HG02852 (cell line): ENCODE results near the gene HACD1.
"Not testable (repeated sequence)": the region's sequence is repeated elsewhere in the genome, so short reads cannot be mapped to it uniquely, and the experiment has no call there.

Experiments
- ATAC-seq: cut with Tn5 transposase; IDR thresholded peaks from one replicate; pipeline ENCODE4 v1.9.1; 2021; ENCODE audit warnings: mild to moderate bottlenecking, moderate library complexity; ENCODE audit not compliant: unreplicated experiment

HACD1 gene

GRCh38 chr10:17643755-17644484 is 26.7 kb upstream of the HACD1 start, which contains the start of gene STAM:
STAM (plus strand) TSS chr10:17644151; CDS start chr10:17644340, 189 bp downstream.
- peak; percentile 92 for ATAC-seq

GRCh38 chr10:17643339-17643754 is 26.2 kb upstream of the HACD1 start:
- peak; percentile 22 for ATAC-seq

DNA sequence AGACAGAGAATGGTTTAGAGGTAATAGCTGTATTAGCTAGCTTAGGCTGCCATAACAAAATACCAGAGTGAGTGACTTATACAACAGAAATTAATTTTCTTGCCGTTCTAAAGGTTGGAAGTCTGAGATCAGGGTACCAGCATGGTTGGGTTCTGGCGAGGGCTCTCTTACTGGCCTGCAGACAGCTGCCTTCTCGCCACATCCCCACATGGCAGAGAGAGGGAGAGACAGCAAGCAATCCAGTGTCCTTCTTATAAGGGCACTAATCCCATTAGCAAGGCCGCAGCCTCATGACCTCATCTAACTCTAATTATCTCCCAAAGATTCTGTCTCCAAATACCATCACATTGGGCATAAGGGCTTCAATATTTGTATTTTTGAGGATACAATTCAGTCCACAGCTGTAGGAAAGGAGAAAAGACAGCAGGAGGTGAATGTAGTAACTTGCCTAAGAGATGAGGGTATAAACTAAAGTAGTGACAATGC is 23.2 kb upstream of the HACD1 start:
- no peak for ATAC-seq

GRCh38 chr10:17637869-17638268 is 20.7 kb upstream of the HACD1 start:
- ATAC-seq: no peak

GRCh38 chr10:17633353-17633752 is 16.2 kb upstream of the HACD1 start:
- no peak for ATAC-seq

GRCh38 chr10:17632590-17632989 is 15.4 kb upstream of the HACD1 start:
- ATAC-seq: not testable (repeated sequence)

DNA sequence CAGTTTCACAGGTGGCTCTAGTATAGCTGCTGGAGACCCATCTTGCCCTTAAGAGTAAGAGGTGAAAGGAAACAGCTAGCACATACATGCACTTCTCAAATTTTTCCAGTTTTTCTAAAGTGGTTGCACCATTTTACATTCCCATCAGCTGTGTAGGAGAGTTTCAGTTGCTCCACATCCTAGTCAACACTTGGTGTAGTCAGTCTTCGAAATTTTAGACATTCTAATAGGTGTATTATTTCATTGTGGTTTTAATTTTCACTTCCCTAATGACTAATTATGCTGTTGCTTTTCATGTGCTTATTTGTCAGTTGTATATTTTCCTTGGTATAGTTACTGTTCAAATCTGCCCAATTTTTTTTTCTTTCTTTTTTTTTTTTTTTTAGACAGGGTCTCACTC is 9.5 kb upstream of the HACD1 start:
- no peak for ATAC-seq

- no peak for ATAC-seq
Measured at GRCh38 chr10:17624996-17625395, 7.8 kb upstream of the HACD1 start.

GRCh38 chr10:17622061-17622460 is 4.9 kb upstream of the HACD1 start:
- no peak for ATAC-seq

DNA sequence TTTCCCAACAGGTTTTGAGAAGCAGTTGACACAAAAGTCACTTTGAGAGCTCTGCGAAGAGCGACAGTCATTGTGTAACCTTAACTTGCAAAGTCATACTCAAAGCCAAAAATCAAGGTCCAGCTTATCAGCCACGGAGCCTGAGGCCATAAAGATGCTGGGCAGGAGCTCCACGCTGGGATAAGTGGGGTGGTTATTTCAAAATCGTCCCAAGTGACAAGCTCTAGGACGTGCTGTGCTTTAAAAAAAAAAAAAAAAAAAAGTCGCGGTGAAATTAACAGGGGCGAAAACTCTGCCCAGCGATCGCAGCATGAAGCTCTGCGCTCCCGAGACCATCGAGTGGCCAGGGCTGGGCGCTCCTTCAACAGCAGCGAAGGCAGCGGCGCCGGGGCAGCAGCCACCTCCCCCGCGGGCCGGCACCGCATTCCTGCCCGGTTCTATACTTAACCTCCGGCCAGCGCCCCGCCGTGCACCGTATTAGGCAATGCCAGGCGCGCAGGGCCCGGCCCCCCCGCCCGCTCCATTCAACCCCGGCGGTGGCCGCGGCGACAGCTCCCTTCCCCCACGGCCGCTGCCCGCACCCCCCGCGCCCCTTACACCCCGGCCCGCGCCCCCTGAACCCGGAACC is 657 bp downstream of the HACD1 start:
- peak; percentile 34 for ATAC-seq

DNA sequence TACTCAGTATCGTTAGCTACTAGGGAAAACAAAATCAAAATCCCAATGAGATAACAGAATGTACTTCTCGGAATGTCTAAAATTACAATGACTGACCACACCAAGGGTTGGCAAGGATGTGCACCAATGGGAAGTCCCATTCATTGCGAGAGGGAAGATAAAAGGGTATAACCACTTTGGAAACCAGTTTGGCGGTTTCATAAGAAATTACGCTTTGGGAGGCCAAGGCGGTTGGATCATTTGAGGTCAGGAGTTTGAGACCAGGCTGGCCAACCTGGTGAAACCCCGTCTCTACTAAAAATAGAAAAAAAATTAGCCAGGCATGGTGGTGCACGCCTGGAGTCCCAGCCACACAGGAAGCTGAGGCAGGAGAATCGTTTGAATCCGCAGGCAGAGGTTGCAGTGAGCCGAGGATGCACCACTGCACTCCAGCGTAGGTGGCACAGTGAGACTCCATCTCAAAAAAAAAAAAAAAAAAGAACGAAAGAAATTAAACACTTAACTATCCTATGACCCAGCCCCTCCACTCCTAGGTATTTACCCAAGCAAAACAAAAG is 7.6 kb downstream of the HACD1 start:
- ATAC-seq: no peak

- peak; percentile 83 for ATAC-seq
Measured at GRCh38 chr10:17607603-17608332, 9.4 kb downstream of the HACD1 start.

DNA sequence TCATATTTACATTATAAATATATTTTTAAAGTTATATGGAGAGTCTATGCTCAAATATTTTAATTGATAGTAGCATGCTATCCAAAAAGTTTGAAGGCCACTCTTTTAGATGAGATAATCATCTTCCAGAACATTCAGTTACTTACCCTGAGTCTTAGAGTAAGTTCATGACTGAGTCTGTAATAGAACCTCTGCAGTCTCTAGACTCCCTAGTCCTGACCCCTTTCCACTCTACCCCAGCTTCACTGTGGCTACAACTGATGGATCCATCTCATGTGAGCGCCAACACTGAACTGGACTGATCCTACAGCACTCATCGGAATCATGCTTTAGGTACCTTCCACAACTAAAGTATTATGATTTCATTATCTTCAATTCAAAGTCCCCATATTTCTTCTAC is 10.1 kb downstream of the HACD1 start:
- no peak for ATAC-seq

DNA sequence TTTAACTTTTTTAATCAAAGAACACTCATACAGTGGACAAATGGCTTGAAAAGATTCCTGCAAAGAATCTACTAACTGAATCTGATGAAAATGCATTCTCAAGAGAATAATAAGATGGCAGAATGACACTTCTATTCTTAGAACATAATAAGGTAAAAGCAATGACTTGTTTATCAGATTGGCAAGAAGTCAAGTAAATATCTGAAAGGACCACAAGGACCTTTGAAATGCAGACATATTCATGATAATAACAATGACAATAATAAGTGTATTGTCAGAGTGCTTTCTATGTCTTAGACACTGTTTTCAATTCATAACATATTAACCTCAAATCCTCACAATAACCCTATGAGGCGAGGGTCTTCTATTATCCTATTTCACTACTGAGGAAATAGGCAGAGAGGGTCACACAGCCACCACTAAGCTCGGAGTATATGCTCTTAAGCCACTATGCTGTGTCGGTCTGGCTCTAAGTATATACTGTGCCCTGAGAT is 10.6 kb downstream of the HACD1 start:
- no peak for ATAC-seq

DNA sequence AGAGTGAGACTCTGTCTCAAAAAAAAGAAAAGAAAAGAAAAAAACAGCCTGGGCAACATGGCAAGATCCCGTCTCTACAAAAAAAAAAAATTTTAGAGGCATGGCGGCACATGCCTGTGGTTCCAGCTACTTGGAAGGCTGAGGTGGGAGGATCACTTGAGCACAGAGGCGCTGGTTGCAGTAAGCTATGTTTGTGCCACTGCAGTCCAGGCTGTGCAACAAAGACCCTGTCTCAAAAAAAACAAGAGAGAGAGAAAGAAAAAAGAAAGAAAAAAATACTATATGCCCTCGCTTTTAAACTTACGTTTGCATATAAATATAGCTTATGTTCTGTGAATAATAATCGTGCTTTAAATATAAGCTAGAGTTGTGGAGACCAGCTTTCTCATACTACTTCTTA is 11.2 kb downstream of the HACD1 start:
- ATAC-seq: no peak

DNA sequence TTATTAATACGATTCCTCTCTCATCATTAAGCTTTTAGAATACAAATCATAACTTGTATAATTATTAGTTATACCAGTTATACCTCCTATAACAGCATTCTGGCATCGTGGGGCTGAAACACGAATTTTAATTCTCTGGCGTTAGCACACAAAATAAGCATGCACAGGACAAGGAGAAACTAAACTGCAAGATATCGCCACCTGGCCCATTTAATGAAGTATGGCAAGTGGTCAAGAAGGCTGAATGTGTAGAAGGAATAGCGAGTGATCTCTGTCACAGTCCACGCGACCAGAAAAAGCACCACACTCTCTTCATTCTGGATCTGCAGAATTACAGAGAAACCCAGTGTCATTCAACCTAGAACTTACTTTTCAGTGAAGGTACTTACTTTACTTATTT is 18.1 kb downstream of the HACD1 start:
- no peak for ATAC-seq

DNA sequence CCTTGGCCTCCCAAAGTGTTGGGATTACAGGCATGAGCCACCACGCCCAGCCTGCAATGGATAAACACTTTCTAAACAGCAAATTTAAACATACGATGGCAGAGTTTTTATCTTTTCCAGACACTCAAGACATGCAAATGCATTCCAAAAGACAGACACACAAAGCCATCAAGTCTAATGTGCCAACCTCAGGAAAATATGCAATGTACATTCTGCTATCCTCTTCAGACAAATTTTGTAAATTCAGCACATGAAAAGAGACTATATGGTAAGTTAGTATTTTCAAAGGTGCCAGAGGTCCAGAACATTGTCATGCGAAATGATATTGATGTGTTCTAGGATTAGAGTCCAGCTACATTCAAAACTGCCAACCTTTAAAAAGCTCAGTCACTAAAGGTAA is 19.8 kb downstream of the HACD1 start:
- no peak for ATAC-seq

DNA sequence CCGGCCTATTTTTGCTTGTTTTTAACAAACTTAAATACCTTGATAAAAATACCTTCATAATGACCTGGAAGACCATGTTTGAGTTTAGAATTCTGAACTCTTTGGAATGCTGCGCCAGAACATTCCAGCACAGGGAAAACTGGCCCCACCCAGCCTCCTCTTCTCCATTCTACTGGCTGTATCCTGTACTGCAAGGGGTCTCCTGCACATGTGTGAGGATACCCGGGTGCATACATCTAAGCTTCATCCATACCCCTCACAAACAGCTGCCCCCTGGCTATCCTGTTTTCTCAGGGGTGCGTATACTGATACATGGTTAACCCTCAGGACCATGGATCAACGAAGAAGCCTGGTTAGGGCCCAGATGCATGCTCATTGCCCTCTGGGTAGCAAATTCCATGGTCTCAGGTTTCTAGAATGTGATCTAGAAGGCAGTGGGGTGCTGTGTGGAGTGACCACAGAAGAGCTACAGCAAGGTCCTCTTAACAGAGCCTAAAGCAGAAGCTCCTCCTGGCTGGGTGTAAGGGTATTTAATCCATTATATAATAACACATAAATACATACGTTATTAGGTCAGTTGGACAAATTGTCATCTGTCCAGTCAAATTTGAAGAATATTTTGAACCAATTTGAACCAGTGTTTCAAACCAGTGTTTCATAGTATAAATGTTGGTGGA is 26.1 kb downstream of the HACD1 start:
- ATAC-seq: no peak

DNA sequence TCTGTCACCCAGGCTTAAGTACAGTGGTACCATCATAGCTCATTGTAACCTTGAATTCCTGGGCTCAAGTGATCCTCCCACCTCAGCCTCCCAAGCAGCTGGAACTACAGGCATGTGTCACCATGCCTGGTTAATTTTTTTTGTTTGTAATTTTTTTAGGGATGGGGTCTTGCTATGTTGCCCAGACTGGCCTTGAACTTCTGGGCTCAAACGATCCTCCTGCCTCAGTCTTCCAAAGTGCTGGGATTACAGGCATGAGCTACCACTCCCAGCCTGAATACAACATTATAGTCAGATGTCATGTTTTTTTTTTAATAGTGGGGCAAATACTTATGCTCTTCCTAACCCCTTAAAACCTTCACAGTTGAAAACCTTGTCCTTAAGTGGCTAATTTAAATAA is 27.9 kb downstream of the HACD1 start:
- not testable (repeated sequence) for ATAC-seq

DNA sequence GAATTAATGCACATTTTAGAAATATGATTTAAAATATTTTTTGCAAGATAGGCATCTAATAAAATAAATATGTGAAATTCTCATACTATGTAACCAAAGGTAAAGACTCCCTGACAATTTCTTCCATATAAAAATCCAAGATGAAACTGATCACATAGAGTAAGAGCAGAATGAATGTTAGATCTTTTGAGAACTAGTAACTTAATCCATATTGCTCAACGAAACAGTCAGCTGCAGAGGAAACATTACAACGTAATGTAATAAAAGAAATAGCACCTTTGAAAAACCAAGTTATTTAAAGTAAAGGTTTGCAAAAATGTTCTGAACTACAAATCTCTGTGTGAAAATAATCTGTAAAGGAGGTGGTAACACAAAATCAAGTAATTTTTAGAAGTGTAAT is 28.8 kb downstream of the HACD1 start:
- ATAC-seq: no peak

DNA sequence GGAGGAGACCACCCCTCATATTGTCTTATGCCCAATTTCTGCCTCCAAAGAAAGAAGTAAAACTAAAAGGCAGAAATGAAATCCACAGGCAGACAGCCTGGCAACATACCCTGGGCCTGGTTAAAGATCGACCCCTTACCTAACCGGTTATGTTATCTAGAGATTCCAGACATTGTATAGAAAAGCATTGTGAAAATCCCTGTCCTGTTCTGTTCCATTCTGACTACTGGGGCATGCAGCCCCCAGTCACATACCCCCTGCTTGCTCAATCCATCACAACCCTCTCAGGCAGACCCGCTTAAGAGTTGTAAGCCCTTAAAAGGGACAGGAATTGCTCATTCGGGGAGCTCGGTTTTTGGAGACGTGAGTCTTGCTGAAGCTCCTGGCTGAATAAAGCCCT is 29.9 kb downstream of the HACD1 start:
- not testable (repeated sequence) for ATAC-seq
